A673 (cell line): ENCODE results near the gene HEBP2. TPM values are rescaled to one million over a fixed set of nuclear protein-coding genes. Genes with fewer than 3 reads are reported as not detected.

Experiments used
- BruUV-seq: library from RNA; stranded (reverse); fragments of 400-500 nt; replicated peaks from 2 replicates; lab custom pipeline; 2021; lab: Mats Ljungman, UMichigan
- CTCF ChIA-PET: fragments of 300-600 bp; sonication (Branson Sonifier 250); formaldehyde crosslinking; loops from one replicate; lab custom pipeline; 2022; ENCODE audit warnings: antibody characterized with exemption; lab: Charles Lee
- POLR2A ChIA-PET: fragments of 300-600 bp; sonication (Branson Sonifier 250); formaldehyde crosslinking; loops from one replicate; lab custom pipeline; 2022; ENCODE audit warnings: antibody characterized with exemption; ENCODE audit not compliant: low non-redundant PET; lab: Charles Lee
- DNase-seq: peaks from one replicate; pipeline ENCODE4 v3.0.0-alpha.2; 2015; ENCODE audit warnings: low spot score
- H3K27ac ChIP-seq: fragments of 200-600 bp; sonication (generic); 2 replicates; pipeline ENCODE4 v1.5.1; 2016; ENCODE audit warnings: mixed run types, low read depth, mild to moderate bottlenecking, mixed read lengths, antibody characterized with exemption, low read length; ENCODE audit not compliant: poor library complexity, severe bottlenecking
- H3K27me3 ChIP-seq: fragments of 200-600 bp; sonication (generic); replicated peaks from 2 replicates; pipeline ENCODE4 v1.6.1; 2017; ENCODE audit warnings: mixed run types, low read depth, mild to moderate bottlenecking, mixed read lengths, antibody characterized with exemption, low read length; ENCODE audit not compliant: insufficient read depth, poor library complexity
- H3K36me3 ChIP-seq: fragments of 200-600 bp; sonication (generic); 2 replicates; pipeline ENCODE4 v1.6.1; 2016; ENCODE audit warnings: mixed run types, mild to moderate bottlenecking, mixed read lengths, antibody characterized with exemption, low read length; ENCODE audit not compliant: insufficient read depth, poor library complexity, severe bottlenecking
- H3K4me1 ChIP-seq: fragments of 200-600 bp; sonication (generic); 2 replicates; pipeline ENCODE4 v1.6.1; 2017; ENCODE audit warnings: mixed run types, mild to moderate bottlenecking, mixed read lengths, antibody characterized with exemption, low read length; ENCODE audit not compliant: insufficient read depth, poor library complexity, severe bottlenecking
- H3K4me3 ChIP-seq: fragments of 200-600 bp; sonication (generic); 2 replicates; pipeline ENCODE4 v1.5.1; 2016; ENCODE audit warnings: low read depth, mixed run types, mild to moderate bottlenecking, mixed read lengths, low read length; ENCODE audit not compliant: poor library complexity, severe bottlenecking
- H3K9me3 ChIP-seq: fragments of 200-600 bp; sonication (generic); 2 replicates; pipeline ENCODE4 v1.6.1; 2016; ENCODE audit warnings: mixed run types, low read depth, mild to moderate bottlenecking, mixed read lengths, antibody characterized with exemption, low read length; ENCODE audit not compliant: poor library complexity, severe bottlenecking
- CTCF ChIP-seq: fragments of 300-800, 200-600 bp; sonication (generic); conservative IDR thresholded peaks from 2 replicates; pipeline ENCODE4 v1.5.1; 2017; ENCODE audit warnings: low read depth, mild to moderate bottlenecking, antibody characterized with exemption, low read length, moderate library complexity, mixed read lengths
- EZH2 ChIP-seq: fragments of 200-600 bp; sonication (generic); IDR thresholded peaks from 2 replicates; pipeline ENCODE4 v1.6.1; 2017; ENCODE audit warnings: borderline replicate concordance, low read depth, mild to moderate bottlenecking, mixed read lengths, antibody characterized with exemption, low read length; ENCODE audit not compliant: poor library complexity, severe bottlenecking
- intact Hi-C: fragments of 100-400 bp; cut with micrococcal nuclease; formaldehyde crosslinking; loops from one replicate; pipeline ENCODE4 v1.10.0; 2022; ENCODE audit not compliant: unreplicated experiment
- total RNA-seq: library from RNA; stranded (reverse); gene quantifications from 2 replicates; pipeline ENCODE4 v1.2.3, GENCODE V29; 2021

The HEBP2 gene
- total RNA-seq, 1 experiment from 2014 or later = 8.7 TPM

GRCh38 chr6:138417493-138418117, 13.6 kb downstream of the HEBP2 start:
- ChIA-PET POLR2A (no interaction called here), CTCF (no interaction called here)
- Histone ChIP-seq H3K4me1 (no peaks in the 10 kb centered on the region), H3K9me3 (no peaks in the 10 kb centered on the region), H3K4me3 (no peak overlapping the region), H3K27me3 (no peaks in the 10 kb centered on the region), H3K36me3 (no peaks in the 10 kb centered on the region), H3K27ac (no peak overlapping the region)
- TF ChIP-seq CTCF = no peak
- TF ChIP-seq EZH2 = no peak
- intact Hi-C loops = no loop called here
- BruUV-seq = no TSS peak
- DNase-seq = no peak

- intact Hi-C loops = no loop called here
- POLR2A ChIA-PET = no interaction called here
Measured at GRCh38 chr6:138418118-138418742, 14.2 kb downstream of the HEBP2 start.

GRCh38 chr6:138419766-138420165, 15.7 kb downstream of the HEBP2 start:
- intact Hi-C loops = no loop called here
- BruUV-seq = no TSS peak
- ChIA-PET POLR2A (no interaction called here), CTCF (no interaction called here)
- Histone ChIP-seq H3K9me3 (no peaks in the 10 kb centered on the region), H3K36me3 (no peaks in the 10 kb centered on the region), H3K27me3 (no peaks in the 10 kb centered on the region), H3K4me3 (no peak overlapping the region), H3K27ac (no peak overlapping the region), H3K4me1 (no peaks in the 10 kb centered on the region)
- TF ChIP-seq CTCF (no peak), EZH2 (no peak)
- no peak for DNase-seq

More at GRCh38 chr6:138418118-138418742, 14.2 kb downstream of the HEBP2 start:
- no TSS peak for BruUV-seq
- CTCF ChIA-PET = no interaction called here
- H3K27ac ChIP-seq = no peak overlapping the region
- no peaks in the 10 kb centered on the region for H3K27me3 ChIP-seq
- no peaks in the 10 kb centered on the region for H3K9me3 ChIP-seq
- H3K4me1 ChIP-seq = no peaks in the 10 kb centered on the region
- no peak for TF ChIP-seq EZH2
- no peak for TF ChIP-seq CTCF
- no peak for DNase-seq
- H3K36me3 ChIP-seq = no peaks in the 10 kb centered on the region
- H3K4me3 ChIP-seq = no peak overlapping the region
